HG03442 (cell line): ENCODE results near the gene SPCS3.
"Not testable (repeated sequence)": the region's sequence is repeated elsewhere in the genome, so short reads cannot be mapped to it uniquely, and the experiment has no call there.

Source experiments
- ATAC-seq: cut with Tn5 transposase; IDR thresholded peaks from one replicate; pipeline ENCODE4 v1.9.1; 2021; ENCODE audit warnings: mild to moderate bottlenecking, moderate library complexity; ENCODE audit not compliant: unreplicated experiment

Gene SPCS3

DNA sequence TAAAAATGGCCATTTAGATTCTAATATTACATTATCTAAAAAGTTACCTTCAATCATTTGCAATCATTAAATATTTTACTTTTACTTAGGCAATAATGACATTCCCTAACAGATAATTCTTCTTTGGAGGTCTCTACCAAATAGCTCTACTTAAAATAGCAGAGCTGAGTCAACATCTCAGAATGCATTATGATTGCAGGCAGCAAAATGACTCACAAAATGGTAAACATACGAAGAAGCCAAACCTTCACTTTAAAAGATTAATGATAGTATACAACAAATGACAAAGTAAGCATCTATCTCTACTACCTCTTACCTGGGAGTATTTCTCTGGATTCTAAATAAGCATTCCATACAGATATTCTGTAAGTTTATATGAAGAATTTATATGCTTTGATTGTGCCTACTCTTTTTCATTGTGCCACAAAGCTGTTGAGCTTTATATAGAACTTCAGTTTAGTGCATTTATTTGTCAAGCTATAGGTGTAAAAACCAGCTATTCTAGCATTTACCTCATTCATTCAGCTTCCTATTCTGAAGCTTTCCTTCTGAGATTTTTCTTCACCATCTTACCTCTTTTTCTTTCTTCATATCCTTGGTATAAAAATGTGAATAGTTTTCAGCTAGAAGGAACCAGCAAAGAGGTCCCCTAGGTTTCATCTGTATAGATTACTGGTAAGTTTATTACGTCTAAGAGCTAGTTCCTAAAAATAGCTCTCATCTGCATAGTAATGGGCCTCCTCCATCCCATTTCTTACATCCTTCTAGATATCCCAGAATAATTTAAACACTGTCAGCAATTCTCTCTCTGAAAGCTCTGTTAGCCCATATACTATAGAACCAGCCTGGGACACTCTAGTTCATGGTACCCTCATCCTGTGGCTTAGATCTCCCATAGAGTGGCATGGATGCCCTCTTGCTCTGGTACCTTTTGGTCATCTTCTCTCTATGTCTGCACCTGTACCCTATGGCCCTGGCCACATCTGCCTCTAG is 17.2 kb upstream of the SPCS3 start:
- no peak for ATAC-seq

DNA sequence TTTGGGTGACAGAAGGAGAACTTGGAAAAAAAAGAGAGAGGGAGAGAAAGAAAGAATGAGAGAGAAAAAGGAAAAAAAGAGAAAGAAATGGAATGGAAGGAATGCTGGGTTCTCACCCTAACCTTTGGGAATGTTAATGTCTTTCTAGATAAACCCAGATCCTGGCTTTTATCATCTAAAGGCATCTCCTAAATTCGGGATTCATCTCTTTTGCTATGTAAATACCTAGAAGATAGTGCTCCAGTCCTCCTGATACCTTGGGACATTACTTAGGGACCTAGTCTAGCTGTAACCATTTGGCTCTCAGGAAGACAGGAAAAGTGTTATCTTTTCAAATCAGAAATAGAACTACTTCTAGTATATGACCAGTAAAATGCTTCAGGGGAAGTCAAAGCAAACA is 15.8 kb upstream of the SPCS3 start:
- no peak for ATAC-seq

DNA sequence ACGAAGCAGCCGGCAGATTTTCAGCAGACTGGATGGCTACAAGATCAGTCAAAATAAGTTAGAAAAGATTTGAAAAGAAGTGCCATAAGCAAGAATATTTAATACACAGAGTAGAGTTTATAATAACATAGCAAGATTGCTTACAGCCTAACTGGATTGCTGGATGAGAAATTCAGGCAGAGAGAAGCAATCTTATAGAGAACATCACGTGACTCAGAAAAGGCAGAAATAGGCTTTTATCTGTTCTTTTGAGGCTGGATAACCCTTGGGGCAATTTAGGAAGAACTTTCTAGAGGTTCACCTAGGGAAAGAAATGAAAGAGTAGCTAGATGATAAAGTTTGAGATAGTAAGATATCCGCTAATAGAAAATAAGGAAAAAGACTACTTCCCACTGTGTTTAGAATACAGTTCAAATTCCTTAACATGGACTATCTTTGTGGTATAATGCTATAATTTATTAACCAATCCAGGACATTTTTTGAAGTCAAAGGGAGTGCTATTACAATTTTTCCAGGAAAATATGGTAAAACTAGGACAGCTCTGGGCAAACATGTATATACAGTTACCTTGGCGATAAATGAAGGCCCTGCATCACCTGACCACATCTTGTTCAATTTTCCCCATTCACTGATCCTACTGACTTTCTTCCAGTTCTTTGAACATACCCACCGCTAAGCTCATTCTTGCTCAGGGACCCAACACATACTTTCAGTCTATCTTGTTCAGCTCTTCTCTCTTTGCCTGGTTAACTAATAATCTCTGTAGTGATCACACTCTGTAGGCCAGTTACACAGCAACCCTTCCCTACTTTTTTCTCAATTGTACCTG is 12.7 kb upstream of the SPCS3 start:
- ATAC-seq, result no peak

DNA sequence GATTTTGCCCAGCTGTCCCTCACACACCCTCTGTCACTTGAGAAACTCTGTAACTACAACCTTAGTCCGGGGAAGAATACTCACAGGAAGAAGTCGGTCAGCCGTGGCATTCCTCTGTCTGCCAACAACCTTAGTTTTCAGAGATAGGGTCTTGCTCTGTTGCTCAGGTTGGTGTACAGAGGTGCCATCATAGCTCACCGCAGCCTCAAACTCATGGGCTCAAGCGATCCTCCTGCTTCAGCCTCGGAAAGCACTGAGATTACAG is 12.2 kb upstream of the SPCS3 start:
- ATAC-seq, result no peak

DNA sequence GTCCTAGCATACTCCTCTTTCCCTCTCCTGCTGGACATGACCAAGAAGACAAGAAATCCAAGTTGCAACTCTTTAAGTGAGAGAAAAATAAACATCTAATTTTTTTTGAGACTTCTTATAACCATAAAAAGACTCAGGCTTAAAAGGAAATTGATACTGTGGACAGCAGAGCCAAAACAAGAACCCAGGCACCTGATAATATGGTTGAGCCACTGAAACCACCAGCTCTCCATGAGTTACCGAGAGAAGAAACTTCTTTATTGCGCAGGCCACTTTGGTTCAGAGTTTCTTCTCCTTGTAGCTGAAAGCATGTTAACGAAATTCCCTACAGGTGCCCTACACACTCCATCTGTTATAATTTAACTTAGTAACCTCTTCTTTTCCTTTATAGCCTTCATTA is 11.3 kb upstream of the SPCS3 start:
- peak; percentile 49 for ATAC-seq

DNA sequence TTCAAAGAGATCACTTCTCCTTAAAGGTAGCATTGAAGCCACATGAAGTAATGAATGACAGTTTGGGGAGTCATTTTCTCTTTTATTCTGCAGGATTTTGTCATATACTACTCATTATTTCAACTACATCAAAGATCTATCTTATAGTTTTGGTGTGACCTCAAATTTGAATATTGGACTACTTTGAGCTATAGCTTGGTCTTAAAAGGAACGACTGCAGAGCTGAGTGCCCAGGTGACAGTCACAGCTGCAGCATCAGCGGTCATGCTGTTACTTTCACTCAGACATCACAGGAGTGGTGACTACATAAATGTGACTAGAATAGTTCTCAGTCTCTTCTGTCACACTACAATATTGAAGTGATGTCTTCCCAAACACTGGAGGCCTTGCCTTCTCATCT is 10.7 kb upstream of the SPCS3 start:
- peak; percentile 98 for ATAC-seq

DNA sequence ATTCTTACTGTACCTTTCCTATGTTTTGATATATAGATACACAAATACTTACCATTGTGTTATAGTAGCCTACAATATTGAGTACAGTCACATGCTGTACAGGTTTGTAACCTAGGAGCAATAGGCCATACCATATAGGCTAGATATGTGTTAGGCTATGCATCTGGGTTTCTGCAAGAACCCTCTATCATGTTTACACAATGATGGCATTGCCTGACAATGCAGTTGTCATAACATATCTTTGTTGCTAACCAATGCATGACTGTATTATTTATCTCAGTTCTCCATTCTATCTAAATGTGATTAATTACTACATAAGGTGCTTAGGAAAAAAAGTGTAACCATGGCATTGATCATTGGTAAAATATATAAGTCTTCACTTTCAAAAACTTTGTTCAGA is 10.0 kb upstream of the SPCS3 start:
- no peak for ATAC-seq

DNA sequence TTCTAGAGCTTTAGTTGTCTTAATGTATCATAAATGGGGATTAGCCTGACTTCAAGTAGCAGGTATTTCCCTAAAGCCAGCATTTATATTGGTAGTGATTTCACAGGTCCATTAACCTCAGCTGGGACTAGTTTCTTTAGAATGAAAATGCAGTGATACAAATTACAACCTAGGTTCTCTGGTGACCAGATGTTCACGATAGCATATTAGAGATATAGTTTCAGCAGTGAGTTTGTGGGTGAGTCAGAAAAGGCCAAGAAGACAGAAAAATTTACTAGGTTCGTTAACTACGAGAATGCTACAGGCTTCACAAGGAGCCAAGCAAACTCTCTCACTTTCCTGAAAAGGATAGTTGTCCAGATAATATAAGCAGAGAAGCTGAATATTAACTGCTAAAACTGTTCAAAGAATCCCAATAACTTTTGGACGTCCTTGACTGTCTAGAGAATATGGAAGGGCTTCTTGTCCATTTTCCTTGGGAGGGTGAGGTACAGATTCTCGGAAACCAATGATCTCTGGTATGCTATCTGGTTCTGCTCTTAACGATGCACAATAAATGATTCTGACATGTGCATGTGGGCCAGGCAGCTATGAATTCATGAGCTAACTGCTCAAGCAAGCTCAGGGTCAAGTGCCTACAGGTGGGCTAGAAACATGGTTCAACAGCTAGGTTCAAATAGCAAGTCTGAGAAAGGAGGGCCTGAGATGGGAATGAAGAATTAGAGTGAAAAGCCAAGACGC is 6.0 kb upstream of the SPCS3 start:
- no peak for ATAC-seq

DNA sequence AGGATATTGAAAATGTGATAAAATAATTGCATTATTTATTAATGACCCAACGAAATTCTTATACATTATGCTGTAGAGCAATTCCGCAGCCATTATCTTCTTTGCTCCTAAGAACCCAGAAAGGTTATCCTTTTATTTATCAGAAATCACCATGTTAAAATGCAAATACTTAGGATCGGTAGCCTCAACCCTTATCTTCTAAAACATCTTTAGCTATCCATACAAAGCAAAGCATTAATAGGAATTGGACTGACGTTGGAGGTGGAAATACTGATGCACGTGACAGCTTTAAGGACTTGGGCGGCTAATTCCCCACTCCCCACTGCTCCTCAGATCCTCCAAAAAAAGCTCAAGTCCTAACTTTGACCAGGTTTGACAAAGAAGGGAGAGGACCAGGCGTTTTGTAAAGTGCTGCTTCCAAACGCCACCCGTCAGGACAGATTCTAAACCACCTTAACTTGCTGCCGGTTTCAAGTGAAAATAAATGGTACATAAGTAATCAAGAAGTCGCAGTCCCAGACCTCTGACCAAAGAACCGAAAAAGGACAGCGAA is 539 bp upstream of the SPCS3 start:
- ATAC-seq, result no peak

DNA sequence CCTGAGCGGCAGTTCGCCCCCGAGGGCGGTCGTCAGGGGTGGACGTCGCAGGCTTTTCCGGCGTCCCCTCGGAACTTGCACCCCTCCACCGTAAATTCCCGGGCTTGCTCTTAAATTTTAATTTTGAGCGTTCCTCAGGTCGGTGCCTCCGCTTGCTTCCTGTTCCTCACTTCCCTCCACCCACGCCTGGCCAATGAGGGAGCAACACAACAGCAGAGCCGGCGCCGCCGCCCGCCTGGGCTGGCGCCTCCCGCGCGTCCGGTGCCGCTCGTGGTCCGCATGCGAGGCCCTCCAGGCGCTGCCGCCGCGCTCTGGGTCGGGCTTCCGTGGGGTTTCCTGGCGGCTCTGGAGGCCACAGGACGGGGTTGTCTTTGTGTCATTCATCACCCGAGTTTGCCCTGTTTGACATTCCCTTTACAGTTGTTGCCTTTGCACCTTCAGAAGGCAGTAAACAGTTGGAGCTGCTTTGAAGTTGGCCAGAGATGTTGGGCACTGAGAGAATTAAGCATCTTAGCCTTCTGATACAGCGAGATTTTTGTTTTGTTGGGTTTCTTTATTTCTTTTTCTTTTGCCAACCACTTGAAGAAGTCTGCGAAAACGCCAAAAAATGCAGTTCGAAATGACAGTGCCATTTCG is 692 bp downstream of the SPCS3 start:
- peak; percentile 70 for ATAC-seq

DNA sequence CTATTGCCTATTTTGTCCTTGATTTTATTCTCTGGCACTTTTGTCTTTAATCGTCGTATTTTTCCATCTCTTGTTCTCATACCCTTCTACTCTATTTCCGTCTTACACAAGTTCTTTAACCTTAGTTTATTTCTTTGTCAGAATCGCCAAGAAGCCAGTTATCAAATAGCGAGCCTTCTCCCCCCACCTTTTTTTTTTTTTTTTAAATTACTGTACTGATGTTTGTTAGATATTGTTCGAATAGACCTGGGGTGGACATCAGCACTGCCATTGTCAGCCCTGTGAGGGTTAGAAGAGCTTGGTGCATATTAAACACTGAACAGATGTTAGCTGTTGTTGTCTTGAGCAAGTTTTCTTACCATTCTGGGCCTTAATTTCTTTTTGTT is 1.2 kb downstream of the SPCS3 start:
- ATAC-seq, result no peak

DNA sequence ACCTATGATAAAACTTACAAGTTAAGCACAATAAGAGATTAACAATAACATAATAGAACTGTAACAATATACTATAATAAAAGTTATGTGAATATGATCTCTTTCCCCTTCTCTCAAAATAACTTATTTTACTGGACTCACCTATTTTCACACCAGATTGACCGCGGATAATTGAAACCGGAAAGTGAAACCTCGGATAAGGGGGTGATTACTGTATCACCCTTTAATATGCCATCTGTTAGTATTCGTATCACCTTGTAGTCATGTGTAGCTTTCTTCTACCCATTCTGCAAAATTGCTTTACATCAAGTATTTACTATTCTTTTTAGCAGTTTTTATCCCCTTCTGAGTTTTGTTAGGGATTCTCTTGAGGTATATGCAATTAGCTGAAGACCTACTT is 1.8 kb downstream of the SPCS3 start:
- ATAC-seq, result no peak

DNA sequence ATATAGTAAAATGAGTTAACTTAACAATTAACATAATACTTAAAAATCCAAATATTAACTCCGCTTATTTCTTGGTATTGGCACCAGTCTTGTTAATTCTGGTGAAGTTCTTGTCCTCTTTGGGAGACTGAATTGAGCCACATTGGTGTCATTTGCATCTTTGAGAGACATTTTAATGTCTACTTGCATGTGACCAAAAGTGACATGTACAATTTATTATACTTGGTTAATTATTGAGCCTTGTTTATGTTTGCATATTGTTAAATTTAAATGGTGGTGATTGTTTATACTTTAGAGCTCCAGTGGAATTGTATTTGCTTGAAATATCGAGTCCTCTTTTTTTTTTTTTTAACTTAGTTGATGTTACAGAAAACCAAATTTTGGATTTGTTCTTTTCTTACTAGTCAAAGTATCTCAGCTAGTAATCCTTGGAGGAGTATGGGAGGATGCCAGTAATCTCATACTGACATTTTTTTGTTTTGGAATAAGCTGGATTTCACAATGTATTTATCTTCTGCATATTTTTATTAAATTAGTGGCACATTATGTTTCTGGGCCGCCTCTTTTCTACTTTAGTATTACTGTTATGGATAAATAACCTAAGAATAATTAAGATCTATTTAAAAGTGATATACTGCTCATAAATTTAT is 3.9 kb downstream of the SPCS3 start:
- ATAC-seq, result no peak

DNA sequence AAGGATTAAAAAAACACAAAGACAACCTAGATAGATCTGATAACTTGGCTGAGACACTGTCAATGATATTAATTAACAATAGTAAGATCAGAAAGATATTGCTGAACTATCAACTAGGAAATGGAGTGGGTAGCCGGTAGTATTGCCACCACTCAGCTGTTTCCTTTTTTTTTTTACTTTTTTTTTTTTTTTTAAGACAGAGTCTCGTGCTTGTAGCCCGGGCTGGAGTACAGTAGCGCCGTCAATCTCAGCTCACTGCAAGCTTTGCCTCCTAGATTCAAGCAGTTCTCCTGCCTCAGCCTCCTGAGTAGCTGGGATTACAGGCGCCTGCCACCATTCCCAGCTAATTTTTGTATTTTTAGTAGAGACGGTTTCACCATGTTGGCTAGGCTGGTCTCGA is 5.1 kb downstream of the SPCS3 start:
- not testable (repeated sequence) for ATAC-seq

DNA sequence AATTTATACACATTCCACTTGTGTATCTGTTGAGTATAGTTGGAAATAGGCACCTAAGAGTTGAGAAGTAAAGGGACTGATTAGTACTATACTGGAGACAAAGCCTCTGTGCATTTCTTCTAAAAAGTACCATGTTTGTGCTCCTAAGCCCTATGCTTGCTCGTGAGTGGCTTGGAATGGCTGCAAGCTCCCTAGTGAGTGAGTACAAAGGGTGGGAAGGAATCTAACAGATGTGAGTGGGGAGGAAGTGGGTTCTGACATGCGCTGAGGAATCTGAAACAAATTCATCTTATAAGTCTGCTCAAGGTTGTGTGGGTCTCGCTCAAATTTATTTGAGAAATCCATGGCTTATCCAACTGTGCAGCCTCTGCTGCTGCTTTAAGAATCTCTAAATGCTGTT is 13.3 kb downstream of the SPCS3 start:
- no peak for ATAC-seq

DNA sequence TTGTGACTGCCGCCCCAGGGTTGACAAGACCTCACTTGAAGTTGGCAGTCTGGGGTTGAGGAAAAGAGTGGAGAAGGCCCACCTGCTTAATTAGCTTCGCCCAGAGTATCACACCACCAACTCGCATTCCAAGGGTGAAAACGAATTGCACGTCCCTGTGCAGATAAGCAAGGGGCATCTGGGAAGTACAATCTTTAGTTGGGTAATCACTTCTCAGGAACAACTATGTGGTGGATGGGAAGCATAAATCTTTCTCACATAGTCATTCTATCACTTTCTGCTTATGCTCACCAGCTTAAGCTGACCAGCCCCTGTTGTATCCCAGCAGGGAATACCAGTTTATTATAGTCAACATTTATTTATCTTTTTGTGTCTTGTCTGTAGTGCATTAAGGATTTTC is 14.3 kb downstream of the SPCS3 start:
- ATAC-seq, result no peak

DNA sequence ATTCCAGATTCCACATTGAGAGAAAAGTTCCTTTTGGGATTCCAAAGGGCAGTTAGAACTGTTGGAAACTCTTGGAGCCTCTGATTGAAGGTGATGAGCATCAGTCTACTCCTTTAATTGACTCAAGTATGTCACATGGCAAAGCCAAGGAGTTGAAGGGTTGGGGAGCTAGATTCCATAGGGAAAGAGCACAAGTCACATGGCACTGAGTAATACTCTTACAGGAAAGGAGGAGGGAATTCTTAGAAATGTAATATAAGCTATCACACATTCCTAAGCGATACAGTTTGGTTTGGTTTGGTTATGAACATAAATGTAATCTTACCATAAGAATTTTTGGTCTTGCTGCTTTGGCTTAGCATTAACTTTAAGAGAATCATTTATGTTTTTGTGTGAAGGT is 15.7 kb downstream of the SPCS3 start:
- no peak for ATAC-seq

DNA sequence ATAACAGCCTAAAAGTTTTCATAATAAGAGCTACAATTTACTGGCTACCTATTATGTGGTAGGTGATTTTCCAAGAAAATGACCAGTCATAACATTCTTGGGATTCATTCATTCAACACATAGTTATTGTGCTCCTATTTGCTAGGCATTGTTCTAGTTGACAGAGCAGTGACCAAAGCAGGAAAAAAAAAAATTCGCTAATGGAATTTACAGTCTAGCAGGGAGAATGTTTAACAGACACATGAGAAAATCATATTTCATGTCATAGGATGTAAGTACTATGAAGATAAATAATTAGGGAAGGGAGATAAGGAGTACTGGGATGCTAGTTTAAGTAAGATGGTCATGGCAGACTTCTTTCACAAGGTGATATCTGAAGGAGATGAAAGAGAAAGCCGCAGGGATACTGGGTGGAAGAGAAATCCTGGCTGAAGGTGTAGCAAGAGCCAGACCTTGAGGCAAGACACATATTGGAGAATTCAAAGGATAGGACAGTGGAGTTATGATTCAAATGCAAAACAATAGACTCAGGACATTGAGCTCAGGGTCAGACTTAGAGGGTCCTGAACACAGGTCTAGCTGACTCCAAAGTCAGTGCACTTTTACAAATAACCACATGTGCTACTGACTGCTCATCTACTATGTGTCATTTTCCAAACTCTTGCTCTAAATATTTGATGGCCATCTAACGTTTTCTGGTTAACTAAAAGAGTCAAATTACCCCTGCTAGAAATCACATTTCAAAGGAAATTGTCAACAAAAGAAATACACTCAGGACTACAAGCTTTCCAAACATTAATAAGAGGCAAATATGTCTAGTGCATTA is 20.4 kb downstream of the SPCS3 start:
- ATAC-seq, result no peak

DNA sequence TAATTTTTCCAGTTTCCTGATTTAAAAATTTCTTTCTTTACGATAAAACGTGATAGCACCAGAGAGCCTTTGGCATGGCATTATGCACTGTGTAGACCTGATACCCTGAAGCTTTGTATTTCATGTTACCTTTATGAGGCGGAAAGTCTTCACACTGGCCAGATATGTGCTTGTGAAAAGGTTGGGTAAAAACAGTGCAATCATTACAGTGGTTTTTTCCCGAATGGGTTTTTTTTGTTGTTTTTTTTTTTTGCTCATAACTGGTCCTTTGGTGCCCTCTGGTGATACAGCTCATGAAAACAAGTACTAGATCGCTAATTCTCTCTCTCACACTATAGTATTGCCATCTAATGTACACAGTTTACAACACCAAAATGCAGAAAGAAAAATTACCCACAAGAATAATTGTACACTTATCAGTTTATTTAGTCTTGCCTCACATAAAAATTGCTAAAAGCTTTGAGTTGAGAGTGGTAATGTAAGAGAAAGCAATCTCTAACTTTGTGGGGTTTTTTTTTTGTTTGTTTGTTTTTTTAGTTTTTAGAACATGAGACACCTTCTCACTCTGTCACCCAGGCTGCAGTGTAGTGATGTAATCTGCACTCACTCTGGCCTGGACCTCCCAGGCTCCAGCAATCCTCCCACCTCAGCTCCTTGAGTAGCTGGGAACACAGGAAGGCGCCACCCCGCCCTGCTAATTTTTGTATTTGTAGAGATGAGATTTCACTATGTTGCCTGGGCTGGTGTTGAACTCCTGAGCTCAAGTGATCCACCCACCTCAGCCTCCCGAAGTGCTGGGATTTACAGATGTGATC is 21.3 kb downstream of the SPCS3 start:
- peak; percentile 60 for ATAC-seq
